Astrocyte (in vitro differentiated cells and primary cell): ENCODE results near the gene B3GNT5.

ENCODE experiments used
- CTCF ChIP-seq: IDR thresholded peaks from 2 replicates; pipeline ENCODE4 v1.5.1; 2011; ENCODE audit warnings: low read depth, mild to moderate bottlenecking, inconsistent platforms, low read length, moderate library complexity; ENCODE audit not compliant: insufficient read depth
- EZH2 ChIP-seq: IDR thresholded peaks from 2 replicates; pipeline ENCODE4 v1.6.1; 2012; ENCODE audit warnings: mild to moderate bottlenecking, low read length, inconsistent platforms; ENCODE audit not compliant: insufficient read depth

GRCh38 chr3:183318877-183319276 lies 65.8 kb downstream of the B3GNT5 start:
- TF ChIP-seq CTCF = no peak
- no peak for TF ChIP-seq EZH2
